Activated CD8-positive, alpha-beta T cell treated with anti-CD3 and anti-CD28 coated beads, Interleukin-2, amount 10 ng/mL, durations not matched to agents 7 days and 5 days (primary cell): ENCODE data around the gene RAB8B. TPM values are rescaled to one million over a fixed set of nuclear protein-coding genes. Genes with fewer than 3 reads are reported as not detected.

ENCODE experiments used
- ATAC-seq: fragments of 150-1000 bp; cut with Tn5 transposase; one replicate; pipeline ENCODE4 v1.10.0; 2021; ENCODE audit warnings: moderate library complexity
- CTCF ChIA-PET: fragments of 350-600 bp; sonication (Branson Sonifier 250); formaldehyde crosslinking; loops from one replicate; lab custom pipeline; 2021; ENCODE audit warnings: antibody characterized with exemption; lab: Charles Lee
- POLR2A ChIA-PET: fragments of 350-600 bp; sonication (Branson Sonifier 250); formaldehyde crosslinking; loops from one replicate; lab custom pipeline; 2021; ENCODE audit warnings: antibody characterized with exemption; lab: Charles Lee
- DNase-seq: peaks from one replicate; pipeline ENCODE4 v3.0.0-alpha.2; 2020
- H3K27ac Mint-ChIP-seq: one replicate; pipeline ENCODE4 v1.8.0; 2021; ENCODE audit warnings: mild to moderate bottlenecking, mixed read lengths
- H3K27me3 Mint-ChIP-seq: one replicate; pipeline ENCODE4 v1.8.0; 2021; ENCODE audit warnings: low read depth, mixed read lengths
- H3K36me3 Mint-ChIP-seq: one replicate; pipeline ENCODE4 v1.8.0; 2021; ENCODE audit warnings: low read depth, mixed read lengths
- H3K4me1 Mint-ChIP-seq: one replicate; pipeline ENCODE4 v1.8.0; 2021; ENCODE audit warnings: low read depth, mixed read lengths
- H3K4me3 Mint-ChIP-seq: one replicate; pipeline ENCODE4 v1.8.0; 2021; ENCODE audit warnings: mild to moderate bottlenecking, mixed read lengths
- H3K9me3 Mint-ChIP-seq: one replicate; pipeline ENCODE4 v1.8.0; 2022; ENCODE audit warnings: mixed read lengths; ENCODE audit not compliant: insufficient read depth
- total RNA-seq, 2 experiments: library from RNA; stranded (reverse); gene quantifications; one replicate each; pipeline ENCODE4 v1.2.3, GENCODE V29; 2021

RAB8B gene
- total RNA-seq, 2 experiments from 2014 or later = 112 to 113 TPM

DNA sequence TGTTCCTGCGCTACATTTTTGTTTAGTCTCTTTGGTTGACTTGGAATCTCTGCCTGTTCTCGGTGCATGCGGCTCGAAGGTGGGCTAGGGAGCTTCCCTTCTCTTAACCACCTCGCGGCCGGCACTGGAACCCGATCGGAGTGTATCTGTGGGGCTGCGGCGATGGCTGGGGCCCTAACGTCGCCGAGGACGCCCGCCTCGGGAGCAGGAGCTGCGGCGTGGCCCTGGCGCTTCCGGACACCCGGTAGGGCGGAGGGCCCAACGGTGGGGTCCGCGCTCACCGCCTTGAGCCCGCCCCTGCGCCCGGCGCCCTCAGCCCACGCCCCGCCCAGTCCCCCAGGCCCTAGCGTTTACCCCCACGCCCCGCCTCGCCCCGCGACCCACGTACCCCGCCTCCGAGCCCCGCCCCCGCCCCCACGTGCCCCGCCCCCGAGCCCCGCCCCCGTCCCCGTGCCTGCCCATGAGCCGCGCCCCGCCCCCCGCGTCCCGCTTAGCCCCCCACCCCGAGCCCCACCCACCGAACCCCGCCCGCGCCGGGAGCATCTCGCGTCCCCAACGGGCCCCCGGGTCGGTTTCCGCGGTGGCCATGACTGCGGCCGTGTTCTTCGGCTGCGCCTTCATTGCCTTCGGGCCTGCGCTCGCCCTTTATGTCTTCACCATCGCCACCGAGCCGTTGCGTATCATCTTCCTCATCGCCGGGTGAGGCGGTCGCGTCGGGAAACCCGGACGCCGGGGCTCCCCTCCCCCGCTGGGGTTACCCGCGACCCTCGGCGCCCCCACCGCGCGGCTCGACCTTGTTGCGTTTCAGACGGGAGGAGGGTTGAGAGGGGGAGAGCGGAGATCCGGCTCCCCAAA is 87.9 kb downstream of the RAB8B start, which contains the start of gene APH1B:
TSS of gene APH1B (plus strand) at position 568 of the 855 bp plus-strand sequence. CDS start at position 587, 19 bp downstream.
- DNase-seq = peak; percentile 82
- no peaks in the 10 kb centered on the region for H3K9me3 Mint-ChIP-seq
- H3K4me1 Mint-ChIP-seq = peaks cover 39% of the 10 kb centered on the region
- H3K27ac Mint-ChIP-seq = peak within 1 kb of the TSS; percentile 88
- ATAC-seq = peak; percentile 92
- H3K36me3 Mint-ChIP-seq = peaks cover 19% of the 10 kb centered on the region
- POLR2A ChIA-PET = interaction anchor here (0.7 to 1.9 kb wide), 6 partner anchors 33 to 757 kb away, joined by 3 to 7 read pairs (median 4); partner anchors contain the start of gene RPS27L
- H3K27me3 Mint-ChIP-seq = no peaks in the 10 kb centered on the region
- H3K4me3 Mint-ChIP-seq = peak within 1 kb of the TSS; percentile 83
- CTCF ChIA-PET = interaction anchor here (0.6 to 1.6 kb wide), 7 partner anchors 10 to 125 kb away, joined by 3 to 7 read pairs (median 4); no protein-coding TSS in a partner anchor

DNA sequence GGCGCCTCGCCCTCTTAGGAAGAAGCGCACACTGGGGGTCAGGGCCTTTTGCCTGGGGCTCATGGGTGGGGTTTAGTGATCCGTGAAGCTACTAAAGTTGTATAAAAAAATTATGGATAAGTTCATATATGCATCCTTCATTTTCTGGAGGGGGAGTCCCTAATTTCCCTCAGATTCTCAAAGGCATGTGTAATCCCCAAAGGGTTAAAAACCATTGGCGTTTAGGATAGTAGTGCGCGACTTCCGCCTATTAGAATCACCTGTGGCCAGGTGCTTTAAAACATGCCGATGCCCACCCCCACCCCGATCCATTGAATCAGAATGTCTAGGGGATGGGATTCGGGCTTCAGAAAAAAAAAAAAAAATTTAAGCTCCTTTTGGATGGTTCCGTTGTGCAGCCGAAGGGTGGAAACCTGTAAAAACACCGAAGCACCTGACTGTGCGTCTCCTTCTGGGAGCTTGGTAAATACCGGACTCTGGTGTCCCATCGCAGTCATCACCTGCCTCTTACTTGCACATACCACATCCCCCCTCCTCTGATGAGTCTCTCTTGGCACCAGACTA is 88.6 kb downstream of the RAB8B start:
- CTCF ChIA-PET = interaction anchor here (0.7 to 1.4 kb wide), 8 partner anchors 10 to 125 kb away, joined by 3 to 7 read pairs (median 4); no protein-coding TSS in a partner anchor
- POLR2A ChIA-PET = interaction anchor here (0.7 to 1.9 kb wide), 3 partner anchors 84 to 121 kb away, joined by 4 to 7 read pairs (median 5); partner anchors contain the start of gene RPS27L
- Mint-ChIP-seq H3K4me3 (peak overlapping the region; percentile 77), H3K9me3 (no peaks in the 10 kb centered on the region), H3K27me3 (no peaks in the 10 kb centered on the region), H3K4me1 (peaks cover 37% of the 10 kb centered on the region), H3K27ac (no peak overlapping the region), H3K36me3 (peaks cover 15% of the 10 kb centered on the region)
- DNase-seq (no peak), ATAC-seq (peak; percentile 18)

DNA sequence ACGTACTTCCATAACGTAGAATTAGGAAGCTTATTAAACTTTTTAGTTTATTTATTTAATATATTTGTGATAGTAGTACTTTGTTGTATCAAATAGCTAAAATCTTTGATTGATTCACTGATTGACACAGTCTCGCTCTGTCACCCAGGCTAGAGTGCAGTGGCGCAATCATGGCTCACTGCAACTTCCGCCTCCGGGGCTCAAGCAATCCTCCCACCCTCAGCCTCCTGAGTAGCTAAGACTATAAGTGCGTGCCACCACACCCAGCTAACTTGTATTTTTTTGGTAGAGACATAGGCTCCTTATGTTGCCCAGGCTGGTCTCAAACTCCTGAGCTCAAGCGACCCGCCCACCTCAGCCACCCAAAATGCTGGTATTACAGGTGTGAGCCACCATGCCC is 93.7 kb downstream of the RAB8B start:
- ATAC-seq (no peak), DNase-seq (no peak)
- Mint-ChIP-seq H3K27ac (no peak overlapping the region), H3K4me1 (peaks cover 12% of the 10 kb centered on the region), H3K4me3 (no peak overlapping the region), H3K36me3 (peaks cover 11% of the 10 kb centered on the region), H3K9me3 (no peaks in the 10 kb centered on the region), H3K27me3 (no peaks in the 10 kb centered on the region)
- ChIA-PET POLR2A (no interaction called here), CTCF (interaction anchor here (1.4 kb wide), 1 partner anchor 327 kb away, joined by 3 read pairs; no protein-coding TSS in a partner anchor)

DNA sequence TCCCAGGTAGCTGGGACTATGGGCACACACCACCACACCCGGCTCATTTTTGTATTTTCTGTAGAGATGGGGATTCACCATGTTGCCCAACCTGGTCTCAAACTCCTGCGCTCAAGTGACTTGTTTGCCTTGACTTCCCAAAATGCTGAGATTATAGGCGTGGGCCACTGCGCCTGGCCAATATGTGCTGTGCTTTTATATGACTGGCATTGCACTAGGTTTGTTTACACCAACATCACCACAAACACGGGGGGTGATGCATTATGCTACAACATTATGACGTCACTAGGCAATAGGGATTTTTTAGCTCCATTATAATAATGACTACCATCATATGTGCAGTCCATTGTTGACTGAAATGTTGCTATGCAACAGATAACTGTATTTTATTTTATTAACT is 94.9 kb downstream of the RAB8B start:
- ChIA-PET CTCF (no interaction called here), POLR2A (no interaction called here)
- Mint-ChIP-seq H3K9me3 (no peaks in the 10 kb centered on the region), H3K27me3 (no peaks in the 10 kb centered on the region), H3K36me3 (peaks cover 14% of the 10 kb centered on the region), H3K4me3 (no peak overlapping the region), H3K27ac (no peak overlapping the region), H3K4me1 (peaks cover 14% of the 10 kb centered on the region)
- DNase-seq (no peak), ATAC-seq (no peak)

- no peaks in the 10 kb centered on the region for H3K27me3 Mint-ChIP-seq
- H3K36me3 Mint-ChIP-seq = peaks cover 10% of the 10 kb centered on the region
- CTCF ChIA-PET = interaction anchor here (1.1 to 5.1 kb wide), 4 partner anchors 9 to 116 kb away, joined by 3 to 41 read pairs (median 8); no protein-coding TSS in a partner anchor
- no peak overlapping the region for H3K4me3 Mint-ChIP-seq
- H3K27ac Mint-ChIP-seq = no peak overlapping the region
- ATAC-seq = no peak
- no peak for DNase-seq
- H3K4me1 Mint-ChIP-seq = peaks cover 12% of the 10 kb centered on the region
- no peaks in the 10 kb centered on the region for H3K9me3 Mint-ChIP-seq
- POLR2A ChIA-PET = no interaction called here
Measured at GRCh38 chr15:63287109-63287508, 97.7 kb downstream of the RAB8B start.

- peaks cover 12% of the 10 kb centered on the region for H3K4me1 Mint-ChIP-seq
- no peaks in the 10 kb centered on the region for H3K27me3 Mint-ChIP-seq
- DNase-seq (no peak), ATAC-seq (no peak)
- no peak overlapping the region for H3K4me3 Mint-ChIP-seq
- ChIA-PET POLR2A (no interaction called here), CTCF (interaction anchor here (0.7 to 5.1 kb wide), 18 partner anchors 9 to 779 kb away, joined by 3 to 41 read pairs (median 4); no protein-coding TSS in a partner anchor)
- no peaks in the 10 kb centered on the region for H3K9me3 Mint-ChIP-seq
- H3K36me3 Mint-ChIP-seq = peaks cover 10% of the 10 kb centered on the region
- no peak overlapping the region for H3K27ac Mint-ChIP-seq
Measured at GRCh38 chr15:63288342-63288741, 98.9 kb downstream of the RAB8B start.

DNA sequence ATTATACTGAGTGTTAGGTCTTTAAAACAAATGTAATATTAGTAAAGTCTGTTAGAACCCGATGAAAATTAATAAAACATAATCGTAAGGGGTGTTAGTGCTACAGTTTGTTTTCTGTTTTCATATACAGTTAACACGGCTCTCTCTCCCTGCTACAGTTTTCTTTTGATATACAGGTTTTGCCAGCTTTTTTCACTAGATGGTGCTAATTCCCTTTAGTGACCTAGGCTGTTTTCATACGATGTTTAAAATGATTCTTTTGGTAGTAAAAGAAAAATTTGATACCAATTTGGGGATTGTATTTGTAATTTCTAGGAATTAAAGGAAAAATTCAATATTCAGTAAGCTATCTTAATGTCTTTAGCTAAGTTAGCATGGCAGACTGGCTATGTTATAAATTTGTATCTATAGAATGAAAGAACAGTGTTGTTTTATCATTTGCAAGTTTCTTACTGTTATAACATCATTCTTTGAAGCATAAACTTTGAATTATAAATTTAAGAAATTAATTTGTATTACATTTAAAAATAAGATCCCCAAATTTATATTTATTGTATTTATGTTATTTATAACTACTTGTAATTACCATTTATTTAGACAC is 99.5 kb downstream of the RAB8B start:
- H3K27me3 Mint-ChIP-seq = no peaks in the 10 kb centered on the region
- peak; percentile 68 for ATAC-seq
- peaks cover 10% of the 10 kb centered on the region for H3K36me3 Mint-ChIP-seq
- no peak overlapping the region for H3K27ac Mint-ChIP-seq
- ChIA-PET CTCF (interaction anchor here (0.7 to 5.1 kb wide), 22 partner anchors 8 to 1451 kb away, joined by 3 to 41 read pairs (median 4); no protein-coding TSS in a partner anchor), POLR2A (no interaction called here)
- no peak overlapping the region for H3K4me3 Mint-ChIP-seq
- H3K4me1 Mint-ChIP-seq = peaks cover 8% of the 10 kb centered on the region
- no peak for DNase-seq
- no peaks in the 10 kb centered on the region for H3K9me3 Mint-ChIP-seq

- Mint-ChIP-seq H3K27me3 (no peaks in the 10 kb centered on the region), H3K27ac (no peak overlapping the region), H3K9me3 (no peaks in the 10 kb centered on the region), H3K36me3 (peaks cover 7% of the 10 kb centered on the region), H3K4me3 (no peak overlapping the region), H3K4me1 (peaks cover 21% of the 10 kb centered on the region)
- POLR2A ChIA-PET = interaction anchor here (1.3 kb wide), 1 partner anchor 99 kb away, joined by 3 read pairs; no protein-coding TSS in a partner anchor
- CTCF ChIA-PET = interaction anchor here (0.5 to 5.1 kb wide), 10 partner anchors 11 to 747 kb away, joined by 3 to 41 read pairs (median 3); no protein-coding TSS in a partner anchor
- DNase-seq = no peak
- ATAC-seq = no peak
Measured at GRCh38 chr15:63291507-63291906, 102.1 kb downstream of the RAB8B start.

DNA sequence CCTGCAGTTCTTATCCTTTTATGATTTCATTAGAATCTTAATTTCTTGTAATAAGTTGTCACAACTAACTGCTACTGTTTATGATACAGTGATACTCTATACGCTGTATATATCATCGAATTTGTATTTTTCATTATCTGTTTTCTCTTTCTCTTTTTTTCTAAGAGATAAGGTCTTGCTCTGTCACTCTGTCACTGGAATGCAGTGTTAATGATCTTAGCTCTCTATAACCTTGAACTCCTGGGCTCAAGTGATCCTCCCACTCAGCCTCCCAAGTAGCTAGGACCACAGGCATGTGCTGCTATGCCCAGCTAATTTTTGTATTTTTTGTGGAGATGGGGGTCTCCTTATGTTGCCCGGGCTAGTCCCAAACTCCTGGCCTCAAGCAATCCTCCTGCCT is 102.8 kb downstream of the RAB8B start:
- ChIA-PET CTCF (interaction anchor here (0.9 to 1.4 kb wide), 5 partner anchors 12 to 776 kb away, joined by 3 to 5 read pairs (median 3); no protein-coding TSS in a partner anchor), POLR2A (interaction anchor here (0.6 to 1.3 kb wide), 2 partner anchors 100 to 319 kb away, joined by 3 read pairs; no protein-coding TSS in a partner anchor)
- Mint-ChIP-seq H3K36me3 (peaks cover 7% of the 10 kb centered on the region), H3K4me3 (no peak overlapping the region), H3K4me1 (peaks cover 23% of the 10 kb centered on the region), H3K9me3 (no peaks in the 10 kb centered on the region), H3K27me3 (no peaks in the 10 kb centered on the region), H3K27ac (no peak overlapping the region)
- ATAC-seq (no peak), DNase-seq (no peak)

- POLR2A ChIA-PET = interaction anchor here (0.6 kb wide), 1 partner anchor 319 kb away, joined by 3 read pairs; no protein-coding TSS in a partner anchor
- no peak overlapping the region for H3K4me3 Mint-ChIP-seq
Measured at GRCh38 chr15:63292771-63293170, 103.4 kb downstream of the RAB8B start.

GRCh38 chr15:63294359-63294758 is 105.0 kb downstream of the RAB8B start:
- Mint-ChIP-seq H3K27me3 (no peaks in the 10 kb centered on the region), H3K9me3 (no peaks in the 10 kb centered on the region), H3K27ac (no peak overlapping the region), H3K4me3 (no peak overlapping the region), H3K4me1 (peaks cover 15% of the 10 kb centered on the region), H3K36me3 (no peaks in the 10 kb centered on the region)
- CTCF ChIA-PET = interaction anchor here (0.7 to 1.7 kb wide), 2 partner anchors 128 to 172 kb away, joined by 3 to 4 read pairs; no protein-coding TSS in a partner anchor
- ATAC-seq = no peak
- no peak for DNase-seq
- POLR2A ChIA-PET = interaction anchor here (0.5 kb wide), 1 partner anchor 792 kb away, joined by 5 read pairs; no protein-coding TSS in a partner anchor

More at GRCh38 chr15:63292771-63293170, 103.4 kb downstream of the RAB8B start:
- Mint-ChIP-seq H3K9me3 (no peaks in the 10 kb centered on the region), H3K36me3 (peaks cover 5% of the 10 kb centered on the region), H3K27ac (no peak overlapping the region), H3K27me3 (no peaks in the 10 kb centered on the region), H3K4me1 (peaks cover 23% of the 10 kb centered on the region)
- DNase-seq (no peak), ATAC-seq (no peak)
- CTCF ChIA-PET = interaction anchor here (0.9 to 1.1 kb wide), 3 partner anchors 144 to 775 kb away, joined by 3 to 4 read pairs (median 3); no protein-coding TSS in a partner anchor
